Body of pancreas (tissue), 4 donors: ENCODE data around the gene SYT15.
"Not testable (repeated sequence)": the region's sequence is repeated elsewhere in the genome, so short reads cannot be mapped to it uniquely, and the experiment has no call there.

ENCODE experiments used
- POLR2A ChIP-seq, 3 donors: fragments of 450-650 bp; IDR thresholded peaks; one replicate each; pipeline ENCODE4 v1.6.1; 2016; ENCODE audit warnings: antibody characterized with exemption in 3 of 3, mild to moderate bottlenecking in 2 of 3
- TF ChIP-seq, protein P1 (sequence below), 7 experiments: fragments of 450-650 bp in 4 of 7; fragments of 200-600 bp in 3 of 7; sonication (generic) in 3 of 7; IDR thresholded peaks; one replicate each; pipeline ENCODE4 v1.5.1; 2016 to 2019; ENCODE audit warnings: antibody characterized with exemption in 7 of 7

DNA sequence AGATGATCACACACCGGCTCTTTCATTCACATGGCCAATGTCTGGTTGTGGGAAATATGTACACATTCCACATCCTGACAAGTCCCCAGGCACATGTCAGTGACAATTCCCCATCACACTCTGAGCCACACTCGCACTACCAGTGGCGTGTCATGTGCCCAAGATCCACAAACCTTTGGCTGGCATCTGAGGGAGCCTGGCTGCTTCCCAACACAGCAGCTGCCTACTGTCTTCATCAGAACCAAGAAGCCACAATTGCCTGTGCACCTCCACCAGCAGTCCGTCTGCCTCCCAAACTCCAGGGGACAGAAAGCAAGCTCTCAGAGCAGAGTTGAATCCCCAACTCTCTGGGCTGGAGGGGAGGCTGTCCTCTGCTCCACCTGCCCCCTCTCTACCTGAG, 6.2 kb upstream of the SYT15 start:
- TF ChIP-seq, protein P1, sequence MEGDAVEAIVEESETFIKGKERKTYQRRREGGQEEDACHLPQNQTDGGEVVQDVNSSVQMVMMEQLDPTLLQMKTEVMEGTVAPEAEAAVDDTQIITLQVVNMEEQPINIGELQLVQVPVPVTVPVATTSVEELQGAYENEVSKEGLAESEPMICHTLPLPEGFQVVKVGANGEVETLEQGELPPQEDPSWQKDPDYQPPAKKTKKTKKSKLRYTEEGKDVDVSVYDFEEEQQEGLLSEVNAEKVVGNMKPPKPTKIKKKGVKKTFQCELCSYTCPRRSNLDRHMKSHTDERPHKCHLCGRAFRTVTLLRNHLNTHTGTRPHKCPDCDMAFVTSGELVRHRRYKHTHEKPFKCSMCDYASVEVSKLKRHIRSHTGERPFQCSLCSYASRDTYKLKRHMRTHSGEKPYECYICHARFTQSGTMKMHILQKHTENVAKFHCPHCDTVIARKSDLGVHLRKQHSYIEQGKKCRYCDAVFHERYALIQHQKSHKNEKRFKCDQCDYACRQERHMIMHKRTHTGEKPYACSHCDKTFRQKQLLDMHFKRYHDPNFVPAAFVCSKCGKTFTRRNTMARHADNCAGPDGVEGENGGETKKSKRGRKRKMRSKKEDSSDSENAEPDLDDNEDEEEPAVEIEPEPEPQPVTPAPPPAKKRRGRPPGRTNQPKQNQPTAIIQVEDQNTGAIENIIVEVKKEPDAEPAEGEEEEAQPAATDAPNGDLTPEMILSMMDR (IDR thresholded peaks at IDR 0.05) = not testable (repeated sequence)
- TF ChIP-seq POLR2A (IDR thresholded peaks at IDR 0.05) = not testable (repeated sequence)
